ENCODE results near the gene JAML. TPM values are rescaled to one million over a fixed set of nuclear protein-coding genes. Genes with fewer than 3 reads are reported as not detected.

JAML gene
- total RNA-seq, 1 donor, result not detected

- Histone ChIP-seq H3K4me1 (ENCODE audit: insufficient read depth, low read length) (no peaks in the 10 kb centered on the region), H2AFZ (ENCODE audit: low read length) (no peak overlapping the region), H3K27me3 (ENCODE audit: insufficient read depth, low read length) (peaks cover 33% of the 10 kb centered on the region), H3K4me3 (ENCODE audit: insufficient read depth, low read length) (no peak overlapping the region), H4K20me1 (ENCODE audit: insufficient read depth, low read length) (no peaks in the 10 kb centered on the region), H3K79me2 (ENCODE audit: insufficient read depth, low read length) (no peaks in the 10 kb centered on the region), H3K36me3 (ENCODE audit: insufficient read depth, low read length) (no peaks in the 10 kb centered on the region), H3K27ac (ENCODE audit: low read depth, low read length) (no peak overlapping the region), H3K4me2 (ENCODE audit: insufficient read depth, low read length) (no peak overlapping the region), H3K9me3 (ENCODE audit: low read depth, low read length) (no peaks in the 10 kb centered on the region)
- peak; percentile 62 for DNase-seq (ENCODE audit: insufficient read length, low spot score, missing footprints)
- TF ChIP-seq, protein P1, sequence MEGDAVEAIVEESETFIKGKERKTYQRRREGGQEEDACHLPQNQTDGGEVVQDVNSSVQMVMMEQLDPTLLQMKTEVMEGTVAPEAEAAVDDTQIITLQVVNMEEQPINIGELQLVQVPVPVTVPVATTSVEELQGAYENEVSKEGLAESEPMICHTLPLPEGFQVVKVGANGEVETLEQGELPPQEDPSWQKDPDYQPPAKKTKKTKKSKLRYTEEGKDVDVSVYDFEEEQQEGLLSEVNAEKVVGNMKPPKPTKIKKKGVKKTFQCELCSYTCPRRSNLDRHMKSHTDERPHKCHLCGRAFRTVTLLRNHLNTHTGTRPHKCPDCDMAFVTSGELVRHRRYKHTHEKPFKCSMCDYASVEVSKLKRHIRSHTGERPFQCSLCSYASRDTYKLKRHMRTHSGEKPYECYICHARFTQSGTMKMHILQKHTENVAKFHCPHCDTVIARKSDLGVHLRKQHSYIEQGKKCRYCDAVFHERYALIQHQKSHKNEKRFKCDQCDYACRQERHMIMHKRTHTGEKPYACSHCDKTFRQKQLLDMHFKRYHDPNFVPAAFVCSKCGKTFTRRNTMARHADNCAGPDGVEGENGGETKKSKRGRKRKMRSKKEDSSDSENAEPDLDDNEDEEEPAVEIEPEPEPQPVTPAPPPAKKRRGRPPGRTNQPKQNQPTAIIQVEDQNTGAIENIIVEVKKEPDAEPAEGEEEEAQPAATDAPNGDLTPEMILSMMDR (IDR thresholded peaks at IDR 0.05; ENCODE audit: extremely low read depth, low read depth, low read length), result no peak
Measured at GRCh38 chr11:118172356-118172755, 52.5 kb downstream of the JAML start.

DNA sequence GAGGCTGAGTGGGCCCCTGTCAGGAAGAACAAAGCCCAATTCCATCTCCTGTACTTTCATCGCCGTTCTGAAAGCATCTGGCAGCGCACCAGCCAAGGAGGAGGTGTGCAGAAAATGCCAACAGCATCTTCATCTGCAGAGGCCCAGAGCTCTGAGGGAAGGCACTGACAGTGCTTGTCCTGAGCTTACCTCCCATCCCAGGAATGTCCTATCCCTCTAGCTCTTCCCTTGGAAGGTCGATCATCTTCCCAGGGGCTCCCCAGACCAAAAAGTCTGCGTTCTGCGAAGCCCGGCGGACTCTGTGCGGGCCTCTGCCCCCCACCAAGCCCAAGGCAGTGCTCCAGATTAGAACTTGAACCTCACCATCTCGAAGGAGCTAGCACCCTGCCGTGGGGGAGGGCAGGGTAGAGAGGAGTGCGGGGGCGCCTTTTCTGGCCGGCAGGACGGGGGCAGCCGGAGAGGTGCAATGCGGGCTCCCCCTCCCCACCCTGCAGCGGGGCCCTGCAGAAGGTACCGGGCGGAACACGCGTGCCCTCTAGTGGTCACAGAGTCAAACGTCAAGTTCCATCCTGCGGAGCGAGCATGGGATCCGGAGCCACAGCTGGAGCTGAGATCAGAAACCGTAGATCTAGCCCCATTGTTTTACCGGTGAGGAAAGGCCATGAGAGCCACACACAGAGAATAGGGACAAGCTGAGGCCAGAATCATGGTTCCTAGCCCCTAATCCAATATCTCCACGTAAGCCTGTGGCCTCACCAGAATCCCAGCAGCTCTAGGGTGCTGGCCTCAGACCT is 53.3 kb downstream of the JAML start:
- Histone ChIP-seq H3K27me3 (ENCODE audit: insufficient read depth, low read length) (peaks cover 30% of the 10 kb centered on the region), H3K9me3 (ENCODE audit: low read depth, low read length) (no peaks in the 10 kb centered on the region), H3K27ac (ENCODE audit: low read depth, low read length) (no peak overlapping the region), H3K4me2 (ENCODE audit: insufficient read depth, low read length) (no peak overlapping the region), H3K4me1 (ENCODE audit: insufficient read depth, low read length) (no peaks in the 10 kb centered on the region), H2AFZ (ENCODE audit: low read length) (no peak overlapping the region), H3K79me2 (ENCODE audit: insufficient read depth, low read length) (no peaks in the 10 kb centered on the region), H3K36me3 (ENCODE audit: insufficient read depth, low read length) (no peaks in the 10 kb centered on the region), H4K20me1 (ENCODE audit: insufficient read depth, low read length) (no peaks in the 10 kb centered on the region), H3K4me3 (ENCODE audit: insufficient read depth, low read length) (no peak overlapping the region)
- DNase-seq (ENCODE audit: insufficient read length, low spot score, missing footprints), result peak; percentile 96
- TF ChIP-seq, protein P1 (IDR thresholded peaks at IDR 0.05; ENCODE audit: extremely low read depth, low read depth, low read length), result peak; percentile 74

- TF ChIP-seq, protein P1 (IDR thresholded peaks at IDR 0.05; ENCODE audit: extremely low read depth, low read depth, low read length), result no peak
- Histone ChIP-seq H3K27ac (ENCODE audit: low read depth, low read length) (no peak overlapping the region), H3K4me3 (ENCODE audit: insufficient read depth, low read length) (no peak overlapping the region), H3K9me3 (ENCODE audit: low read depth, low read length) (no peaks in the 10 kb centered on the region), H3K27me3 (ENCODE audit: insufficient read depth, low read length) (peaks cover 24% of the 10 kb centered on the region), H3K4me2 (ENCODE audit: insufficient read depth, low read length) (no peak overlapping the region), H3K79me2 (ENCODE audit: insufficient read depth, low read length) (no peaks in the 10 kb centered on the region), H2AFZ (ENCODE audit: low read length) (no peak overlapping the region), H3K36me3 (ENCODE audit: insufficient read depth, low read length) (no peaks in the 10 kb centered on the region), H4K20me1 (ENCODE audit: insufficient read depth, low read length) (no peaks in the 10 kb centered on the region), H3K4me1 (ENCODE audit: insufficient read depth, low read length) (no peaks in the 10 kb centered on the region)
- peak; percentile 75 for DNase-seq (ENCODE audit: insufficient read length, low spot score, missing footprints)
Measured at GRCh38 chr11:118170882-118171268, 53.9 kb downstream of the JAML start.

GRCh38 chr11:118170231-118170630 is 54.6 kb downstream of the JAML start:
- H3K36me3 ChIP-seq (ENCODE audit: insufficient read depth, low read length), result no peaks in the 10 kb centered on the region
- H3K9me3 ChIP-seq (ENCODE audit: low read depth, low read length), result no peaks in the 10 kb centered on the region
- H2AFZ ChIP-seq (ENCODE audit: low read length), result no peak overlapping the region
- no peak overlapping the region for H3K4me3 ChIP-seq (ENCODE audit: insufficient read depth, low read length)
- peaks cover 17% of the 10 kb centered on the region for H3K27me3 ChIP-seq (ENCODE audit: insufficient read depth, low read length)
- DNase-seq (ENCODE audit: insufficient read length, low spot score, missing footprints), result peak; percentile 70
- no peaks in the 10 kb centered on the region for H4K20me1 ChIP-seq (ENCODE audit: insufficient read depth, low read length)
- no peaks in the 10 kb centered on the region for H3K4me1 ChIP-seq (ENCODE audit: insufficient read depth, low read length)
- no peaks in the 10 kb centered on the region for H3K79me2 ChIP-seq (ENCODE audit: insufficient read depth, low read length)
- H3K27ac ChIP-seq (ENCODE audit: low read depth, low read length), result no peak overlapping the region
- H3K4me2 ChIP-seq (ENCODE audit: insufficient read depth, low read length), result no peak overlapping the region
- TF ChIP-seq, protein P1 (IDR thresholded peaks at IDR 0.05; ENCODE audit: extremely low read depth, low read depth, low read length), result no peak

Measured in osteoblast (primary cell).